Activated T-cell treated with anti-CD3 and anti-CD28 coated beads, Interleukin-2, amount 50 U/mL, for 48 hours (primary cell): ENCODE data around the gene TMEM196.

ENCODE experiments used
- DNase-seq, 2 experiments: peaks; one replicate each; pipeline ENCODE4 v3.0.0-alpha.2; 2020

Gene TMEM196

DNA sequence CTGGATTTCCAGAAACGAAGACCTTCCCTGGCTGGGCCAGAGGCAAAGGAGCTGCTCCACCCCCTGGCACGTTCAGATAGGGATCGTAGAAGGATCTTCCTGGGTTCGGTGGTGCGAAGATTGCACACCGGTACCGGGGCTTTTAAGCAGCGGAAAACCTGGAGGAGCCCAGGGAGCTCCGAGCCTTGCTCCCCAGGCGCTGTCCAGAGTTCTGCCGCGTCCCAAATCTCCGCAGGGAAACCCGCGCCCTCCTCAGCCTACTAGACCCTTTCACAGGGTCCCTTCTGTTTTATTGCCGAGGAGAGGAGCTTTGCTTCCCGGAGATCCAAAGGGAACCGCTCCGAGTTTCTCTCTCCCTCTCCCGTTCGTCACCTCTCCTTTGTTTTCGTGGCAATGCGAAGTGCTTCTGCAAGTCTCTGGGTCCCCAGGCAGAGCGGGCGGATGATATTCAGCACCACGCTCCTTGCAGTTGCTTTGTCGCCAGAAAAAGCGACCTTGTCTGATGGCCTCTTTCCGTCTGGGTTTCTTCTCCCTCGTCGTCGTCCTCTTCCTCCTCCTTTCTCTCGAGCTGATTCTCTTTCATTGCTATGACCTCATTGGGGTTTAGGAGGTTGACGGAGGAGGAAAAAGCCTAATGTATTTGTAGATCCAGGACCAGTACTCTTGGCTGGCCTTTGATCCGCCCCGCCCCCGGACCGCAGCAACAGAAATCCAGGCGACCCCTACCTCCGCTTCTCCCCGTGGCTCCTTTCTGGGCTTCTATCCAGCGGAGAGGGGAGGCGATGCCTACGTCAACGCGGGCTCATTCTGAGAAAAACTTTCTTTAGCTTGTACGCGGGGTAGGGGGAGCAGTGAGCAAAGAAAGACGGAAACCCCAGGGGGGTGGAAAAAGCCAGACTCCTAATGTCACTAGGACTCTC, at the start of gene TMEM196:
Gene TMEM196, minus strand, starts transcription at position 777 of the 920 bp plus-strand sequence. CDS start 921 bp downstream, outside the sequence.
- DNase-seq = no peak

DNA sequence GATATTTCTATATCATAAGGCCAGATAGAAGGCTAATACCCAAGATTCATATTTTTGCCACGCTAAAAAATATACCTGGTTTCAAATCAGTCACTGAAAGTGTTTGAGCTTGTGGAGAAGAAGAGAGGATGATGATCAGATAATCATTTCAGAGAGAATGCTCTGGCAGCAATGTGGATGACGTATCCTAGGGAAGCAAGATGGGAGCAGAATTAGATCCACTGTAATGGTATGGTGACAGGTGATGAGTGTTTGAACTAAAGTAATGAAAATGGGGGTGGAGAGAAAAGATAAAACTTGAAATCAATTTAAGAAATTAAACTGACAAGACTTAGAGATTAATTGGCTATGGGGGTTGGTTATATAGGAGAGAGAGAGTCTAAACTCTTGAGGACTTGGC, 42.7 kb upstream of the TMEM196 start:
- no peak for DNase-seq

- DNase-seq = no peak
Observed at GRCh38 chr7:19815546-19815945, 42.1 kb upstream of the TMEM196 start.

DNA sequence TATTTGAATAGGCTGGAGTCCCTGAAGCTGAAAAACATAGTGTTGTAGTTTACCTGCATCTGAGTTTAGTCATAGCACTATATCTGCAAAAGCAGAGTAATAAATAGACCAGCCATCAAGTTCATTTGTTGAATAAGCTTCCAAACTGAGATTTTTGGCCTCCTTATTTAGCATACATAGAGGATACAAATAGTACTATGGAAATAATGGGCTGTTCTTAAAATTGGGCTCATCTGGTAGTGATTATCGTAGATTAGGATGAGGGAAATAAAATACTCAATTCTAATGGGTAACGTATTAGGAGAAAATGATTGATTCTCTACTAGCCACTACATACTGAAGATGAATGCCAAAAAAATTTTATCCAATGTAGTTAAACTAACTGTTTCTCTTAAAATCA, 41.4 kb upstream of the TMEM196 start:
- DNase-seq = no peak

GRCh38 chr7:19811386-19811785, 38.0 kb upstream of the TMEM196 start:
- no peak for DNase-seq

GRCh38 chr7:19798986-19799385, 25.6 kb upstream of the TMEM196 start:
- DNase-seq = no peak

DNA sequence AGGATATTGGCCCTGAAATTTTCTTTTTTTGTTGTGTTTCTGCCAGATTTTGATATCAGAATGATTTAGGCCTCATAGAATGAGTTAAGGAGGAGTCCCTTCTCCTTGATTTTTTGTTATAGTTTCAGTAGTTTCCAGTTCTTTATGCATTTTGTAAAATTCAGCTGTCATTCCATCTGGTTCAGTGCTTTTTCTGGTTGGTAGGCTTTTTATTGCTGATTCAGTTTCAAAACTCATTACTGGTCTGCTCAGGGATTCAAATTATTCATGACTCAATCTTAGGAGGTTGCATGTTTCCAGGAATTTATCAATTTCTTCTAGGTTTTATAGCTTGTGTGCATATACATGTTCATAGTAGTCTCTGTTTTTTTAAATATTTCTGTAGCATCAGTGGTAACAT, 10.1 kb upstream of the TMEM196 start:
- no peak for DNase-seq

DNA sequence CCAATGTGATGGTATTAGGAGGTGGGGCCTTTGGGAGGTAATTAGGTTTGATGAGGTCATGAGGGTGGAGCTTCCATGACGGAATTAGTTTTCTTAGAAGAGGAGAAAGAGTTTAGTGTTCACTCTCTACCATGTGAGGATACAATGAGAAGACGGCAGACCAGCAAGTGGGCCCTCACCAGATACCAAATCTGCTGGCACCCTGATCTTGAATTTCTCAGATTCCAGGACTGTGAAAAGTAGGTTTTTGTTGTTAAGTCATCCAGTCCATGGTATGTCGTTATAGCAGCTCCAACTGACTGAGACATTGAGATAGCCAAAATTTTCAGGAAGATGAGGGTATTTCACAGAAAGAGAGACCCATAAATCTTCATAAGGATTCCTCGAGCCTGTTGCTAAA, 3.6 kb upstream of the TMEM196 start:
- DNase-seq = no peak

DNA sequence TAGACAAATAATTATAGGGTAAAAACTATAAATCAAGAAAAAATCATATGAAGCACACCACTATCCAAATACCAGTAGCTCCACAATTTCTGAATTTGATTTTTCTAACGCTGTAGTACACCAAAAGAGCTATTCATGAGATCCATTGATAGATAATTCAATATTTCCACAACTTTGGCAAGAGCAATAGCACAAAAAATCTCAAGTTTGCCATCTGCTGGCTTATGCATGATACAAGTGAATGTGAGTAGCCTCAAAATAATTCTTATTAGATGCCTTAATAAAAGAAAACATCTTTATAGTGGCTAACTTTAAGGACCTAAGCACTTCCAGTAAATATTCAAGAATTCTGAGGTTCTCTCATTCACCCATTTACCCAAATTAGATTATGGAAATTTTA, 2.2 kb upstream of the TMEM196 start:
- DNase-seq = no peak

GRCh38 chr7:19772306-19772705, 1.1 kb downstream of the TMEM196 start:
- DNase-seq = no peak

DNA sequence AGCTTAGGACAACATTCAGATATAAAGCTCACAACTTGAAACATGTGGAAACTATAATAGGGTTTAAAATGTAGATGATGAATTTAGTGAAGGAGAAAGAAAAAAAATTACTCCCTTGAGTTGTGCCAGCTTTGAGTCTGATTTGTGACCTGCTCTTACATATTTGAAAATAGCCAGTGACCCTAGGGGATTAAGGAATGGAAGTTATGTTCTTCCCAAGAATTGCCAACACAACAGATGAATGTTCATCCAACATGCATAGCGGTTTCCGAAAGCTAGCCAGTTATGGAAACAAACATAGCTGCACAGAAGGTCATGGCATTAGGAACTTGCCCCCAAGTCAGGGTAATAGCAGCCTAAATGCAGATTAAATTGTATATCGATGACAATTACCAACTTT, 10.8 kb downstream of the TMEM196 start:
- DNase-seq = no peak

DNA sequence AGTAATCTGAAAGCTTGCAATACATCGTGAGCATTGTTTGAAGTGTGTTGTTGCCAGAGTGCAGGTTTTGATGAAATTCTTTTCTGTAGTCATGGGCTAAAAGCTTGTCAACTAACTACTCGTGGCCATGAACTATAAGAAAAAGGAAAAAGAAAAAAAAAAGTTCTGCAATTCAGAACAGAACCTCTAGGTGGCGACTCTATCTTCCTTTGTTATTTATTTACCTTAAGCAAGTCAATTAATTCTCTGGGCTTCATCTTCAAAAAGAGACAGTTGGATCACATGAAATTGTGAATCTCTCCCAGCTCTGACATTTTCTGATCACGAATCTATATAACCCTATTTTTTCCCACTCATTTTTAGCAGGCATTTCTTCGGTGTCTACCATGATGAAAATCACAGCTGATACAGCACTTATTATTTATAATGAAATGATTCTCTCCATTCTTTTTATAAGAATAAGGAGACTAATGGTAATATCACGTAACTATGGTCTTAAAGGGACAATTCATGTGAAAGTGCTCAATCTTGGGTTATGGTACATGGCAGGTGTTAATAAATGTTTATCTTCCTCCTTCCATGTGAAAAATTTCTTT, 18.8 kb downstream of the TMEM196 start:
- DNase-seq = no peak

GRCh38 chr7:19752020-19752419, 21.4 kb downstream of the TMEM196 start:
- no peak for DNase-seq

DNA sequence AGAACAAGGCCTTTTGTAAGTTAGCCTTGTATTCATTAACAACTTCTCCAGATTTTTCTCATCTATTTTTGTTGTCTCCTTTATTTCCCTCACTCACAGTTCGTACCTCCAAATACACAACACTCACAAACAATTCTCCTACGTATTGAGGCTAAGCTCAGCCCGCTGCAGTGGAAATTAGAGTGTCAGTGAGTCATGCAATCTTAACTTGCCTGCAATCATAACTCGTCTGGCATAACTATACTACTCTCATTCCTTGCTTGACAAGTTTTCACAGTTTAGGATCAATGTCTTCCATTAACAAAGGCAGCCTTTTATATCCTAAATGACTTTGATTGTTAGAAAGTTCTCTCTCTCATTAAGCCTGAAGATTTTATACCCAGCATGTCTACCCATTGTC, 23.8 kb downstream of the TMEM196 start:
- no peak for DNase-seq

DNA sequence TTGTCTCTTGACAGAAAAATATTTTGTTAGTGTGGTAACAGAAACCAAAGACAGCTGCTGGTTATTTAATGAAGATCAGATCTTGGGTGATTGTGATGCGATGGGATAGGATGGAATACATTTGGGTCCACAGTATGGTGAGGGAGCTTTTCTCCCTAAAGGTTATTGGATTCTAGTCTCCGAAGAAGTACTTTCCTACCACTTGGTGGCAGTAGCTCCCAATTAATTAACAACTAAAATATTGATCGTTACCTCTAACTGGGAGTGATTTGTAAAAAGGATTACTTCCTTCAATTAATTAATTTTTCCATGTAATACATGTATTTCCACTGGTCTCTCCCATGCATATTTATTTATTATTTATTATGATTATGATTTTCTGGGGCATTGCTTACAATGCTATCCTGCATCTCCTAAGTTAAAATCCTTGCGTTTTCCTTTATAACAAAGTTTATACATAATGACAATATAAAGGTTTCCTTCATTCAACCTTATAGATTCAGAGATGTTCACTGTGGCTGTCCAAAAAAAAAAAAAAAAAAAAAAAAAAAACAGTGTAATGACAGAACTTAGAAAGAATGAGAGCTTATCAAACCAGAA, 25.6 kb downstream of the TMEM196 start:
- no peak for DNase-seq

DNA sequence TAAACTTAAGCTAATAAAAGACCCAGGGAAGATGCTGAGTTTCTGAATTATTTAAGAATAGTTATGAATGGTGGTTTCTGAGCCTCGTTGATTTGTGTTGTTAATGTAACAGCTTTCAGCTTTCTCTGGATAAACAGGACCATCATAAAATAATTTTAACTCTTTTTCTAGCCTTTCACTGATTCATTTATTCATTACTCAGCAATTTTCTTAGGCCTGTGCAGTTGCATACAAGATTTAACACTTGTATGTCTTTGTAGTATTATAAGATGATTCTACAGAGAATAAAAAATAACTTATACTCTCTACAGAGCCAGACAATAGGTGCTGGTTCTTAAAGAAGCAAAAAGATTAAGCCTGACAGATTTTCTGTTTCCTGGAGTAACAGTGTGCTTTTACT, 29.3 kb downstream of the TMEM196 start:
- DNase-seq = no peak

DNA sequence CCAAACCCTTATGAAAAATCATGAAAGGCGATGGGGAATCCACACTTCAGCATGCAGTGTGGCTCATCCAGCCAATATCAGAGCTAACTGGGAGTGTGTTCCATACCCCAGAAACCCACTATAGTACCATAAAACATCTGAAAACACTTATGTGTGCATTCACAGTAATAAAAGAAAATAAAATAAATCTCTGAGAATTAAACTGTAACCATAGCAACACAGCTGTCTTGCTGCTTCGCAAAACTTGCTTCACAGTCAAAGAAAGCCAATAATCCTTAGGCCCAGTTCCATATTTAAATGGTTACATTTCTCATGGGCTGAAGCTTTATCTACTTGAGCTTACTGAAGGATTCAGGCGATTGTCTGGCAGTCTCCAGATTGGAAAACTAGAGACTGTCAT, 44.7 kb downstream of the TMEM196 start:
- no peak for DNase-seq

GRCh38 chr7:19725770-19726169, 47.6 kb downstream of the TMEM196 start:
- no peak for DNase-seq

GRCh38 chr7:19715499-19715898, 57.9 kb downstream of the TMEM196 start:
- DNase-seq = no peak

GRCh38 chr7:19713676-19714075, 59.7 kb downstream of the TMEM196 start:
- peak; percentile 21 to 31 for DNase-seq

DNA sequence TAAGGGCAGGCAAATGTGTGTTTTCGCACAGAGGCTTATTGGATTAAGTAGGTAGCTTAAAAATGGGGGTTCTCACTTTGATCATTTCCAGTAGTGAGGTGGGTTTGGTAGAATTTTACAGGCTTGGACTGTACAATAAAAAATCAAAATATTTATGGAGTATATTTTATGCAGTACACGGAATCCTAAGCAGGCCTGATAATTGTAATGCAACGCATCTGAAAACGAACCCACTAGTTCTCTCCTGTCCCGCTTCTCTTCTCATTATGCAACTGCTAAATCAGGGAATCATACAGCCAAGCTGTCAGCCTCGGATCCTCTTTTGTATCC, 64.2 kb downstream of the TMEM196 start:
- DNase-seq = peak in 1 of 2 experiments; percentile 24

DNA sequence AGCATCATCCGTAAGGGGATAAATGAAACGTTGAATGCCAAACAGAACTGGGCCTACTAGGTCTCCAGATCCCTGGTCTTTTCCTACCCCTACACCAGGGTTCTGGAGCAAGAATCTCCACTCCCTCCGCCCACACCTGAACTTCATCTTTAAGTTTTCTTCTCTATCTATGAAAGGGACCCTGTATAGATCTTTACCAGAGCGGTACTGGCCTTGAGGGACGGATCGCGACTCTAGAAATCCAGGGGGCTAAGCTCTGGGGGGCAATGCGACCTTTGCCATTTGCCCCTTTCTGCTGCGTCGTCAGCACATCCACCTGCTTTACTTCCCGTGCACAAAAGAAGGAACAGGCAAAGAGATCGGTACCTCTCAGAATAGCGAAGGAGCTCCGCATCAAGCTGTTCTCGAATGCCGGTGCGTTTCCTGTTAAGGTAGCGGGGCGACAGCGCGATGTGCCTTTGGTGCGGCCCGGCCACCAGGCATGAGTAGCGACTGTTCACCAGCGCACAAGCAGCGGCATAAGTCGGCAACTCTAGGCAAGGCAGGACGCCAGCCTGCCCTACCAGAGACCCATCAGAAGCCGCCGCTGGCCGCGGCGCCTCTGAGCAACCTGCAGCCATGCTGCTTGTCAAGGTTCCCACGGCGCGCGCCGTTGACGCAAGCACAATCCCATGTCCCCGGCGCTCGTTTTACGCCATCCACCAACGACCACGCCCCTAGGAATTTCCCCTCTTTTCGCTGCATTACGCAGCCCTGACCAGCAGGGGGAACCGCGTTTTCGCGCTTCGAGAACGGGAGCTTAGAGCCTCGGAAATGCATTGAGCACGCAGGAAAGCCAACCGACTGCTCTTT, 64.8 kb downstream of the TMEM196 start, which contains the start of gene POLR1F:
Gene POLR1F, minus strand, starts transcription at position 641 of the 852 bp plus-strand sequence. Its CDS starts 21 bp downstream, at position 620.
- peak; percentile 97 to 99 for DNase-seq

DNA sequence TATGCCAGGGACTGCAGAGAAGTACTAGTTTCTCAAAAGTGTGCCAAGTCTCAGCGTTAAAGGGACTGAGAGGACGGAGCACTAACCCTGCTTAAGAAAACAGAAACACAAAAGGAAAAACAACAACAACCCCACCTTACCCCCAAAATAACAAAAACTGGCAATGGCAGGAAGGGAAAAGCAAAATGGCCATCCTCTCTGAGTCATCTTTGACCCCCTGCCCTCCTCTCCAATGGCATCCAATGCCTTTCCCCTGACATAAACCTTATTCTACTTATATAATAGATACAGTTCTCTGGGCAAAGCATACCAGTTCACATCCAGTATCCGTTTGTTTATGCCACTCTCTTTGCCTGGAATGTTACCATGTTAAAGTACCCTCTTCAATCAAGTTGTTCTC, 66.2 kb downstream of the TMEM196 start:
- DNase-seq = no peak
